ENCODE data around the gene TMEM80.
A peak's percentile ranks its signal among the peaks of the same experiment; 100 is the strongest.

Gene TMEM80

DNA sequence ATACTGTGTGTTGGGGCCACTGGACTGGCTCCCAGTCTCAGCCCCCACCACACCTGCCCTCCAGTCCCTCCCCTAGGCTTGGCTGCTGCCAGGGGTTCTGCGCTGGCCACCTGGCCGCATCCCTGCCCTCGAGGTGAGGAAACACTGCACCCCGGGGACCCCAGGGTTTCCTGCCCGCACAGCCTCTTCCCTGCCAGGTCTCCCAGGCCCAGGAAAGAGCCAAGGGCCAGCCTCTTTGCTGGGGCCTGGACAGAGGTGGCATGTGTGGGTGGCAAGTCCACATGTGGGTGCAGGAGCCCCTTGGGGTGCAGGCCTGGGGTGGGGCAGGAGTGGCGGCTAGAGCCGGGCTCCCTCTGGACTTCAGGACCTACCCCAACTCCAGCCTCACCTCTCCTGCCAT, 12.9 kb downstream of the TMEM80 start:
- TF ChIP-seq, protein P1, sequence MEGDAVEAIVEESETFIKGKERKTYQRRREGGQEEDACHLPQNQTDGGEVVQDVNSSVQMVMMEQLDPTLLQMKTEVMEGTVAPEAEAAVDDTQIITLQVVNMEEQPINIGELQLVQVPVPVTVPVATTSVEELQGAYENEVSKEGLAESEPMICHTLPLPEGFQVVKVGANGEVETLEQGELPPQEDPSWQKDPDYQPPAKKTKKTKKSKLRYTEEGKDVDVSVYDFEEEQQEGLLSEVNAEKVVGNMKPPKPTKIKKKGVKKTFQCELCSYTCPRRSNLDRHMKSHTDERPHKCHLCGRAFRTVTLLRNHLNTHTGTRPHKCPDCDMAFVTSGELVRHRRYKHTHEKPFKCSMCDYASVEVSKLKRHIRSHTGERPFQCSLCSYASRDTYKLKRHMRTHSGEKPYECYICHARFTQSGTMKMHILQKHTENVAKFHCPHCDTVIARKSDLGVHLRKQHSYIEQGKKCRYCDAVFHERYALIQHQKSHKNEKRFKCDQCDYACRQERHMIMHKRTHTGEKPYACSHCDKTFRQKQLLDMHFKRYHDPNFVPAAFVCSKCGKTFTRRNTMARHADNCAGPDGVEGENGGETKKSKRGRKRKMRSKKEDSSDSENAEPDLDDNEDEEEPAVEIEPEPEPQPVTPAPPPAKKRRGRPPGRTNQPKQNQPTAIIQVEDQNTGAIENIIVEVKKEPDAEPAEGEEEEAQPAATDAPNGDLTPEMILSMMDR (IDR thresholded peaks at IDR 0.05; ENCODE audit: low read depth, low read length): no peak
- in situ Hi-C loops (cut with HindIII; ENCODE audit: low sequenced_read_pairs): no loop called here

DNA sequence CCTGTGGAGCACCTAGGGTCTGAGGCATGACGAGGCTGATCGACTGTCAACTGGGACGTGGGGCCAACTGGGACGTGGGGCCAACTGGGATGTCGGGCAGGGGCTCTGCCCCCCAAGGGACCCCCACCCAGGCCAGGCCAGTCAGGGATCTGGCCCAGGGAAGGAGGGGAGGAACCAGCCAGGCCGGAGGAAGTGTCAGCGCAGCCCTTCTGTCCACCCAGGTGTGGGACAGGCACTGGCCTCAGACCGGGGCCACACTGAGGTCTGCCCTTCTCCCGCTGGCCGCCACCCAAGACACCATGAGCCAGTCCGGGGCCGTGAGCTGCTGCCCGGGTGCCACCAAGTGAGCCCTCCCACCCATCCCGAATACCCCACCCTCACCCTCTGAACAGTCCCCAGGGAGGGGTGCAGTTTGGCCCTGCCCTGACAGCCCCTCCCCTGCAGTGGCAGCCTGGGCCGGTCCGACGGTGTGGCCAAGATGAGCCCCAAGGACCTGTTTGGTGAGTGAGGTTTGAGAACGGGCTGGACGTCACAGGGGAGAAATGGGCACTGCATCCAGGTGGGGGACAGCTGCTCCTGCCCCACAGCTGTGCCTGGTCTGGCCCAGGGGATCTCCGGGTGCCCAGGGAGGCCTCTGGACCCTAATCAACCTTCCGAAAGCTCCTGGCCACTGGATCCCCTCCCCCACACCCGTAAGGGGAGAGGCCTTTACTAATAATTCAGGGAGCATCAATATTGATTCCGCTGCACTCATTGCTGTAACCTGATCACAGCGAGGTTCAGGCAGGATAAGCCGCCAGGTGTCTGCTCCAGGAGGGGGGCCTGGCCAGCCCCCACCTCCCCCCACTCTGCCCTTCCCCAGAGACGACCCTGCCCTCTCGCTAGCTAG, 13.7 kb downstream of the TMEM80 start:
- in situ Hi-C loops (cut with HindIII; ENCODE audit: low sequenced_read_pairs): no loop called here
- DNase-seq (ENCODE audit: low read depth, low spot score): no peak
- TF ChIP-seq, protein P1 (IDR thresholded peaks at IDR 0.05; ENCODE audit: low read depth, low read length): no peak
- no peak overlapping the region for H3K4me3 ChIP-seq (ENCODE audit: low read depth, low read length)

More for the DNA sequence above, 12.9 kb downstream of the TMEM80 start:
- H3K4me3 ChIP-seq (ENCODE audit: low read depth, low read length): no peak overlapping the region
- DNase-seq (ENCODE audit: low read depth, low spot score): no peak

DNA sequence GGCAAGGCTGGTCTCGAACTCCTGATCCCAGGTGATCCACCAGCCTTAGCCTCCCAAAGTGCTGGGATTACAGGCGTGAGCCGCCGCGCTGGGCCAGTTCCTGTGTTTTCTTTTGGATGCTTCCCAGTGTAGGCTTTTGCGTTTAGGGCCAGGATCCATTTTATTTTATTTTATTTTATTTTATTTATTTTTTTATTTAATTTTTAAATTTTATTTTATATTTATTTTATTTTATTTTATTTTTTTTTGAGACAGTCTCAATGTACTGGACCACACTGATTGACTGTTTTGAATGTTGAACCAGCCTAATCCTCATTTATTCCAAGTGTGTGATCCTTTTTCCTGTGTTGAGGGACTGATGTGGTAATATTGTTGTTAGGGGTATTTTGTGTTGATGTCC, 18.8 kb downstream of the TMEM80 start:
- H3K4me3 ChIP-seq (ENCODE audit: low read depth, low read length): no peak overlapping the region
- TF ChIP-seq, protein P1 (IDR thresholded peaks at IDR 0.05; ENCODE audit: low read depth, low read length): no peak
- no peak for DNase-seq (ENCODE audit: low read depth, low spot score)
- in situ Hi-C loops (cut with HindIII; ENCODE audit: low sequenced_read_pairs): no loop called here

DNA sequence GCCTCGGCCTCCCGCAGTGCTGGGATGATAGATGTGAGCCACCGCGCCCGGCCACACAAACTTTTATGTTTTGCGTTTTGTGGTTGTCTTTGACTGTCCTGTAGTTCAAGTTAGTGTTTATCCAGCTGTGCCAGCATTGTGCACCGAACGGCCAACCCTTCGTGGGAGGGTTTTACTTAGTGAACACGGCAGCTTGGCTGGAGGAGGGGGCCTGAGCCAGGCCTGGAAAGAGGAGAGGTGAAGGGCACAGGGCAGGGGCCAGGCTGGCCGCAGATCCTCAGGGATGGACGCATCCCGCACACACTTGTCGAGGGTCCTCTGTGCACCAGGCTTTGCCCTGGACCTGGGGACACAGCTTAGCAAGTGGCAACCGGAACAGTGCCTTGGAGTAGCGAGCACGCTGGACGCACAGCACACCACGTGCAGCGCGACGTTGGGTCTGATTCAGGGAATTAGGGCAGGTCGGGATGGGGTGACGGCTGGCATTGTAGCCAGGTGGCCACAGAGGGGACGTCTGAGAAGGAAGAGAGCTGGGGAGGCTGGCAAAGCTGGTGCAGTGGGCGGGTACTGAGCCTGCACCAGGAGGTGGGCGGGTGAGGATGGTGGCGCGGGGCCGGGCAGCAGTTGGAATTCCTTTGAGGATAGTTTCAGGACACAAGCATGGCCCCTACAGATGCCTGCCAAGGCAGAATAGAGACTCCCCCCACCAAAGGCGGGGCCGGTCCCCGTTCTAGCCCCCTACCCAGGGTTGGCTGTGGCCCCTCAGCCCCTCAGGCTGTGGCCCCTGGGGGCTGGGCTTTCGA, 23.8 kb downstream of the TMEM80 start:
- in situ Hi-C loops (cut with HindIII; ENCODE audit: low sequenced_read_pairs): no loop called here
- H3K4me3 ChIP-seq (ENCODE audit: low read depth, low read length): no peak overlapping the region
- TF ChIP-seq, protein P1 (IDR thresholded peaks at IDR 0.05; ENCODE audit: low read depth, low read length): no peak
- DNase-seq (ENCODE audit: low read depth, low spot score): peak; percentile 59

DNA sequence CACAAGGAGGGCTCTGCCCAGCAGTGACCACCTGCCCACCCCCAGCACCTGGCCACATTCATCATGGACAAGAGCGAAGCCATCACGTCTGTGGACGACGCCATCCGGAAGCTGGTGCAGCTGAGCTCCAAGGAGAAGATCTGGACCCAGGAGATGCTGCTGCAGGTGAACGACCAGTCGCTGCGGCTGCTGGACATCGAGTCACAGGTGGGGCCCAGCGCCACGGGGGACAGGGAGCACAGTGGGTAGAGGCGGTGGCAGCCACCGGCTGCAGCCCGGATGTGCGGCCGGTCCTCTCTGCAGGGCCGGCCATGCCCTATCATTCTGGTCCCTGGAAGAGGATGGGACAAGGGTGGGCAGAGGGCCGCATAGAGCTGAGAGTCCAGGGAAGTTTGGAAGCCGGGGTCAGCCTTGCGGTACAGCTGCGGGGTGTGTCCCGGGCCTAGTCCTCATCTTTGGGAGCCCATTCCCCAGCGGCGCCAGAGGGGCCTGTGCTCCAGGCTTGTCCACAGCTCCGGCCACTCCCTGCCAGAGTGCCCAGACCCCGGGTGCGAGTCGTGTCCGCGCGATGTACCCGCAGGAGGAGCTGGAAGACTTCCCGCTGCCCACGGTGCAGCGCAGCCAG, 24.5 kb downstream of the TMEM80 start:
- H3K4me3 ChIP-seq (ENCODE audit: low read depth, low read length): no peak overlapping the region
- DNase-seq (ENCODE audit: low read depth, low spot score): no peak
- in situ Hi-C loops (cut with HindIII; ENCODE audit: low sequenced_read_pairs): no loop called here
- TF ChIP-seq, protein P1 (IDR thresholded peaks at IDR 0.05; ENCODE audit: low read depth, low read length): no peak

DNA sequence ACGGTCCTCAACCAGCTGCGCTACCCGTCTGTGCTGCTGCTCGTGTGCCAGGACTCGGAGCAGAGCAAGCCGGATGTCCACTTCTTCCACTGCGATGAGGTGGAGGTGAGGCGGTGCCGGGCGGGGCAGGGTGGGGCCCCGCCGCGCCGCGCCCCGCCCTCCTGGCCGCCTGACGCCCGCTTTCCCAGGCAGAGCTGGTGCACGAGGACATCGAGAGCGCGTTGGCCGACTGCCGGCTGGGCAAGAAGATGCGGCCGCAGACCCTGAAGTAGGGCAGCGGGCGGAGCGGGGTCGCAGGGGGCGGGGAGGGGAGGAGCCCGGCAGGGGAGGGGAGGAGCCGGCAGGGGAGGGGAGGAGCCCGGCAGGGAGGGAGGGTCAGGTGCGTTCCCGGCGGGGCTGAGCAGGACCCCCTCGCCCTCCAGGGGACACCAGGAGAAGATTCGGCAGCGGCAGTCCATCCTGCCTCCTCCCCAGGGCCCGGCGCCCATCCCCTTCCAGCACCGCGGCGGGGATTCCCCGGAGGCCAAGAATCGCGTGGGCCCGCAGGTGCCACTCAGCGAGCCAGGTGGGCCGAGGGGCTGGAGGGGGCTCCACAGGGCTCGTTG, 25.1 kb downstream of the TMEM80 start:
- TF ChIP-seq, protein P1 (IDR thresholded peaks at IDR 0.05; ENCODE audit: low read depth, low read length): no peak
- in situ Hi-C loops (cut with HindIII; ENCODE audit: low sequenced_read_pairs): no loop called here
- no peak overlapping the region for H3K4me3 ChIP-seq (ENCODE audit: low read depth, low read length)
- no peak for DNase-seq (ENCODE audit: low read depth, low spot score)

Measured in astrocyte of the spinal cord (primary cell).